A549 (cell line): ENCODE measurements around the gene UFD1.

ENCODE experiments used
- CTCF ChIP-seq: fragments of >200 bp; sonication (Bioruptor Twin); formaldehyde crosslinking; IDR thresholded peaks from 3 replicates; pipeline ENCODE4 v1.5.1; 2016
- EHMT2 ChIP-seq: fragments of 200-600 bp; sonication (generic); IDR thresholded peaks from 2 replicates; pipeline ENCODE4 v1.6.1; 2016; ENCODE audit warnings: antibody characterized with exemption, low read depth, mild to moderate bottlenecking, moderate library complexity
- MAX ChIP-seq: IDR thresholded peaks from 2 replicates; pipeline ENCODE4 v1.6.1; 2012
- POLR2A ChIP-seq: IDR thresholded peaks from 2 replicates; pipeline ENCODE4 v1.6.1; 2012; ENCODE audit warnings: mild to moderate bottlenecking, low read length
- TP53 ChIP-seq: fragments of 250-450 bp; sonication (Bioruptor Pico); IDR thresholded peaks from 2 replicates; pipeline ENCODE4 v1.5.0; 2021; ENCODE audit warnings: mild to moderate bottlenecking, moderate library complexity

GRCh38 chr22:19442166-19442565 is 36.8 kb downstream of the UFD1 start:
- no peak for TF ChIP-seq CTCF
- no peak for TF ChIP-seq POLR2A
- no peak for TF ChIP-seq MAX
- TF ChIP-seq TP53 (CRISPR knock-in tag): no peak
- TF ChIP-seq EHMT2: no peak
